CD14-positive monocyte (primary cell): ENCODE data around the gene LYG1. TPM values are rescaled to one million over a fixed set of nuclear protein-coding genes. Genes with fewer than 3 reads are reported as not detected.

Experiments used
- DNase-seq, 3 donors: peaks; one replicate each; pipeline ENCODE4 v3.0.0-alpha.2; 2011 to 2022
- H2AFZ ChIP-seq: 2 replicates; pipeline ENCODE4 v1.6.0; 2012; ENCODE audit warnings: mild to moderate bottlenecking, low read depth, low read length, inconsistent platforms; ENCODE audit not compliant: insufficient read depth, poor library complexity, severe bottlenecking
- H3K27ac ChIP-seq, 2 donors: 1 replicate in 1 of 2; 2 replicates in 1 of 2; pipeline ENCODE4 v1.5.1; 2012 to 2013; ENCODE audit warnings: low read length in 2 of 2, control low read depth in 1 of 2, inconsistent platforms in 1 of 2, low read depth in 1 of 2, mild to moderate bottlenecking in 1 of 2
- H3K27me3 ChIP-seq, 2 donors: one replicate each; pipeline versions ENCODE4 v1.6.0 to v1.6.1; 2011 to 2013; ENCODE audit warnings: low read length in 2 of 2; ENCODE audit not compliant: control insufficient read depth in 2 of 2, insufficient read depth in 2 of 2
- H3K36me3 ChIP-seq, 2 donors: replicated peaks in 1 of 2; 1 replicate in 1 of 2; 2 replicates in 1 of 2; pipeline versions ENCODE4 v1.5.1 to v1.6.1; 2012 to 2013; ENCODE audit warnings: low read length in 2 of 2, control low read depth in 1 of 2, inconsistent platforms in 1 of 2, mild to moderate bottlenecking in 1 of 2; ENCODE audit not compliant: insufficient read depth in 2 of 2, control insufficient read depth in 1 of 2
- H3K4me1 ChIP-seq, 2 donors: 1 replicate in 1 of 2; 2 replicates in 1 of 2; pipeline versions ENCODE4 v1.5.1 to v1.6.1; 2012 to 2013; ENCODE audit warnings: low read length in 2 of 2, control low read depth in 1 of 2, inconsistent platforms in 1 of 2, mild to moderate bottlenecking in 1 of 2, moderate library complexity in 1 of 2; ENCODE audit not compliant: insufficient read depth in 2 of 2, control insufficient read depth in 1 of 2
- H3K4me2 ChIP-seq: replicated peaks from 2 replicates; pipeline ENCODE3; 2012; ENCODE audit warnings: low read length, moderate library complexity, mild to moderate bottlenecking; ENCODE audit not compliant: poor library complexity, severe bottlenecking; ENCODE audit errors: extremely low read depth
- H3K4me3 ChIP-seq, 3 experiments: fragments of 200-600 bp in 1 of 3; sonication (generic) in 1 of 3; replicated peaks in 1 of 3; 1 replicate in 2 of 3; 2 replicates in 1 of 3; pipeline ENCODE4 v1.5.1; 2011 to 2013; ENCODE audit warnings: low read length in 3 of 3, mild to moderate bottlenecking in 3 of 3, control low read depth in 2 of 3, low read depth in 2 of 3, inconsistent platforms in 1 of 3, moderate library complexity in 1 of 3
- H3K79me2 ChIP-seq: 2 replicates; pipeline ENCODE4 v1.6.0; 2012; ENCODE audit warnings: mild to moderate bottlenecking, control low read depth, inconsistent platforms, low read length, moderate library complexity; ENCODE audit not compliant: insufficient read depth
- H3K9ac ChIP-seq: 2 replicates; pipeline ENCODE4 v1.6.0; 2017; ENCODE audit warnings: low read length, mild to moderate bottlenecking; ENCODE audit not compliant: insufficient read depth, poor library complexity, severe bottlenecking
- H3K9me3 ChIP-seq, 2 donors: replicated peaks in 1 of 2; 1 replicate in 1 of 2; 2 replicates in 1 of 2; pipeline versions ENCODE4 v1.5.1 to v1.6.1; 2012 to 2013; ENCODE audit warnings: low read length in 2 of 2, control low read depth in 1 of 2; ENCODE audit not compliant: control insufficient read depth in 1 of 2, insufficient read depth in 1 of 2
- H4K20me1 ChIP-seq: 2 replicates; pipeline ENCODE4 v1.6.0; 2012; ENCODE audit warnings: mild to moderate bottlenecking, low read length, control low read depth, moderate library complexity; ENCODE audit not compliant: insufficient read depth
- H3K27ac Mint-ChIP-seq, 7 donors: one replicate each; pipeline ENCODE4 v1.8.0; 2020; ENCODE audit warnings: mild to moderate bottlenecking in 7 of 7, mixed read lengths in 7 of 7, moderate library complexity in 6 of 7, inconsistent platforms in 2 of 7
- H3K27me3 Mint-ChIP-seq, 3 donors: one replicate each; pipeline ENCODE4 v1.8.0; 2021 to 2022; ENCODE audit warnings: low read depth in 3 of 3, mild to moderate bottlenecking in 3 of 3, mixed read lengths in 3 of 3, moderate library complexity in 3 of 3, inconsistent platforms in 1 of 3
- H3K36me3 Mint-ChIP-seq, 2 donors: one replicate each; pipeline ENCODE4 v1.8.0; 2020; ENCODE audit warnings: mixed read lengths in 2 of 2, inconsistent platforms in 1 of 2, mild to moderate bottlenecking in 1 of 2
- H3K4me1 Mint-ChIP-seq: one replicate; pipeline ENCODE4 v1.8.0; 2020; ENCODE audit warnings: mild to moderate bottlenecking, mixed read lengths
- H3K4me3 Mint-ChIP-seq, 2 donors: one replicate each; pipeline ENCODE4 v1.8.0; 2020; ENCODE audit warnings: mild to moderate bottlenecking in 2 of 2, mixed read lengths in 2 of 2, moderate library complexity in 1 of 2
- H3K9me3 Mint-ChIP-seq, 7 donors: one replicate each; pipeline ENCODE4 v1.8.0; 2020 to 2022; ENCODE audit warnings: mixed read lengths in 7 of 7, mild to moderate bottlenecking in 6 of 7, moderate library complexity in 6 of 7, inconsistent platforms in 2 of 7
- WGBS: methylation state at CpG from one replicate; pipeline ENCODE4 v1.1.5; 2013; ENCODE audit warnings: missing lambda C conversion rate; ENCODE audit not compliant: insufficient coverage; 5-methylcytosine and 5-hydroxymethylcytosine counted together
- intact Hi-C, 2 donors: fragments of 100-400 bp; cut with micrococcal nuclease; formaldehyde crosslinking; loops; one replicate each; pipeline versions ENCODE4 v1.15.0 to v1.15.1; 2023
- polyA plus RNA-seq, 3 donors: library from polyadenylated mRNA; depleted of rRNA in 1 of 3; unstranded in 2 of 3; stranded (reverse) in 1 of 3; fragments of 300-500 nt in 2 of 3; fragments of >200 nt in 1 of 3; fragmentation: Illumina TruSeq in 2 of 3; gene quantifications; 1 replicate in 2 of 3; 2 replicates in 1 of 3; pipeline ENCODE4 v1.2.3, GENCODE V29; 2012 to 2021
- TF ChIP-seq, protein P1 (sequence below): fragments of 200-600 bp; IDR thresholded peaks from one replicate; pipeline ENCODE4 v1.8.0; 2022; ENCODE audit warnings: antibody characterized with exemption, mild to moderate bottlenecking

The LYG1 gene
- polyA plus RNA-seq, 3 donors = 0.29 to 5.6 TPM; not detected in 1

DNA sequence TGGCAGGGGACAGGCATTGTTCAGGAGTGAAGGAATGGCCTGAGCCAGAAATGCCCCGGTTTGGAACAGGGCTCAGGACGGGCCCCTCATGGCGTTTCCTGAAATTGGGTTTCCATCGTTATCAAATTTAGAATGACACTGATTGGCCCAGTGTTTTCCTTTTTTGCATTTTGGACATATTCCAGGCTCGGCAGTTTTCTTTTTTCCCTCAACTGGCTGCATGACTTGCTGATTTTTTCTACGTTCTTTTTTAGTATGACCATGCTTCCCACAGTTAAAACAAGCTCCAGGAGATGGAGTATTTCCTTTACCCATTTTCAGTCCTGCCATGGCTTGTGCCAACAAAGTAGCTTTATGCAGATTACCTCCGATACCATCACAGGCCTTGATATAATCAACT, 25.1 kb downstream of the LYG1 start:
- intact Hi-C loops = no loop called here
- peaks cover 3% of the 10 kb centered on the region for H3K4me1 Mint-ChIP-seq

DNA sequence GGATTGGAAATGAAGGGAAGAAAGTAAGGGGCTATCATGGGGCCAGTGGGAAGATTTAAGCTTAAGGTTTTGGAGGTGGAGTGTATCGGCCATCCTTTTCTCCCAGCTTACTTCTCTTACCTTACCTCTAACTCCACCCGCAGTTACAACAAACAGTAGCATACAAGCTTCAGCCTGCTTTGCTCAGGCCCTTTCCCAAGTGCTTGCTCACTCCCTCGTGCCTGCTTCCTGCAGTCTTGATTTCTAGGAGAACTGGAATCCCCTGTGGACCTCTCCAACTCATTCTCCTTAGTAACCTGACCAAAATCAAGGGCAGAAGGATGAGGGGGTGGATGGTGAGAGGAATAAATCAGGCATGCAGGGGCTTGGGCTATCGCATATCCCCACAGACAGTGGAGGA, 39.8 kb downstream of the LYG1 start:
- Histone ChIP-seq H3K79me2 (no peaks in the 10 kb centered on the region), H3K4me2 (no peak overlapping the region), H3K9me3 (peaks cover 4 to 10% of the 10 kb centered on the region in 2 donors), H3K9ac (no peak overlapping the region), H3K36me3 (no peaks in the 10 kb centered on the region), H3K27ac (no peak overlapping the region), H3K4me3 (no peak overlapping the region), H3K4me1 (no peaks in the 10 kb centered on the region), H4K20me1 (no peaks in the 10 kb centered on the region), H2AFZ (no peak overlapping the region), H3K27me3 (no peaks in the 10 kb centered on the region)
- WGBS = 100% methylated on average over 2 of the region's 4 CpGs
- no peak overlapping the region for H3K4me3 Mint-ChIP-seq
- no peaks in the 10 kb centered on the region for H3K36me3 Mint-ChIP-seq
- peaks cover 0 to 4% (median 0%) of the 10 kb centered on the region in 3 donors for H3K27me3 Mint-ChIP-seq
- H3K4me1 Mint-ChIP-seq = no peaks in the 10 kb centered on the region
- DNase-seq = no peak
- intact Hi-C loops = no loop called here
- no peak overlapping the region for H3K27ac Mint-ChIP-seq
- peaks cover 12 to 22% (median 13%) of the 10 kb centered on the region in 7 donors for H3K9me3 Mint-ChIP-seq
- TF ChIP-seq, protein P1, sequence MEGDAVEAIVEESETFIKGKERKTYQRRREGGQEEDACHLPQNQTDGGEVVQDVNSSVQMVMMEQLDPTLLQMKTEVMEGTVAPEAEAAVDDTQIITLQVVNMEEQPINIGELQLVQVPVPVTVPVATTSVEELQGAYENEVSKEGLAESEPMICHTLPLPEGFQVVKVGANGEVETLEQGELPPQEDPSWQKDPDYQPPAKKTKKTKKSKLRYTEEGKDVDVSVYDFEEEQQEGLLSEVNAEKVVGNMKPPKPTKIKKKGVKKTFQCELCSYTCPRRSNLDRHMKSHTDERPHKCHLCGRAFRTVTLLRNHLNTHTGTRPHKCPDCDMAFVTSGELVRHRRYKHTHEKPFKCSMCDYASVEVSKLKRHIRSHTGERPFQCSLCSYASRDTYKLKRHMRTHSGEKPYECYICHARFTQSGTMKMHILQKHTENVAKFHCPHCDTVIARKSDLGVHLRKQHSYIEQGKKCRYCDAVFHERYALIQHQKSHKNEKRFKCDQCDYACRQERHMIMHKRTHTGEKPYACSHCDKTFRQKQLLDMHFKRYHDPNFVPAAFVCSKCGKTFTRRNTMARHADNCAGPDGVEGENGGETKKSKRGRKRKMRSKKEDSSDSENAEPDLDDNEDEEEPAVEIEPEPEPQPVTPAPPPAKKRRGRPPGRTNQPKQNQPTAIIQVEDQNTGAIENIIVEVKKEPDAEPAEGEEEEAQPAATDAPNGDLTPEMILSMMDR = no peak

More for the DNA sequence above, 25.1 kb downstream of the LYG1 start:
- Histone ChIP-seq H3K79me2 (no peaks in the 10 kb centered on the region), H3K4me2 (no peak overlapping the region), H3K4me1 (no peaks in the 10 kb centered on the region), H3K9ac (no peak overlapping the region), H3K9me3 (peaks cover 11 to 19% of the 10 kb centered on the region in 2 donors), H4K20me1 (no peaks in the 10 kb centered on the region), H2AFZ (no peak overlapping the region), H3K27me3 (no peaks in the 10 kb centered on the region), H3K27ac (no peak overlapping the region), H3K4me3 (no peak overlapping the region), H3K36me3 (no peaks in the 10 kb centered on the region)
- H3K9me3 Mint-ChIP-seq = peaks cover 10 to 34% (median 24%) of the 10 kb centered on the region in 7 donors
- no peak overlapping the region for H3K4me3 Mint-ChIP-seq
- WGBS = 24% methylated on average over 7 of the region's 7 CpGs
- no peaks in the 10 kb centered on the region for H3K36me3 Mint-ChIP-seq
- no peak for DNase-seq
- H3K27me3 Mint-ChIP-seq = peaks cover 0 to 2% (median 0%) of the 10 kb centered on the region in 3 donors
- H3K27ac Mint-ChIP-seq = no peak overlapping the region
- TF ChIP-seq, protein P1 = no peak
